Measurements from ENCODE around the gene ALG1. TPM values are rescaled to one million over a fixed set of nuclear protein-coding genes. Genes with fewer than 3 reads are reported as not detected.

The ALG1 gene
- polyA plus RNA-seq, 1 of the 3 experiments (the other 2 are of a cell fraction): 27.0 TPM

DNA sequence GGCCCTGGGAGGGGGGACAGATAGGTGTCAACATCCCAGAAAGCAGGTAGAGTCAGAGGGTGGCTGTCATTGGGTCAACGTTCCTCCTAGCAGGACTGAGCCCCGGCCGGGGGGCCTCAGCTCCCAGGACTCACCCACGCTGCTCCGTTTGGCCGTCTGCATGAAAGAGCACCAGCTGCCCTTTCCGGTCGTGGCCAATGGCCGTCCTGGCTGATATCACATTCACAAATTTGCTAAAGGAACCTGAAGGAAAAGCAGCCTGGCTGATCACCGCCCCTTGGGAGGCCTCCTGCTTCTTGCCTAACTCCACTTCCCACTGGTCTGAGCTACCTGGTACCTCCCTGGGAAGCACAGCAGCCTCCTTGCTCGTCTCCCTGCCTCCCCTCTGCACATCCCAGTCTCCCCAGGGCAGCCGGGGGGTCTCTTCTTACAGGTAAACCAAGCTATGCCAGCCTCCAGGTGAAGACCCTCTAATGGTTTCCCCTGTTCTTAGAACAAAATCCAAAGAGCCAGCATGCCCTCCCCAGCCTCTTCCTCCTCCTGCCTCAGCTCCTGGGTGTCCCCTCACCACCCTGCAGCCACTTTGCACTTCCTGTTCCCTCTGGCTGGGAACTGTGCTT lies 41.3 kb upstream of the ALG1 start:
- Histone ChIP-seq H3K4me1 (ENCODE audit: control insufficient read depth in 1 of 2, insufficient read depth in 2 of 2, low read depth in 1 of 2, low read length in 1 of 2) (peaks cover 0 to 12% of the 10 kb centered on the region in 2 experiments; a peak in 2 of 4 replicates), H3K79me2 (ENCODE audit: insufficient read depth) (no peaks in the 10 kb centered on the region), H3K9me2 (no peaks in the 10 kb centered on the region), H3K36me3 (replicated peaks in 1 of 2; ENCODE audit: control insufficient read depth in 1 of 2, insufficient read depth in 2 of 2, low read length in 1 of 2) (peaks cover 0 to 2% of the 10 kb centered on the region in 2 experiments), H3K27ac (ENCODE audit: low read depth in 2 of 2, low read length in 1 of 2) (no peak overlapping the region), H3K4me3 (ENCODE audit: low read depth in 2 of 2, low read length in 1 of 2) (no peak overlapping the region), H3K4me2 (no peak overlapping the region), H3F3A (replicated peaks; ENCODE audit: insufficient read depth) (no peaks in the 10 kb centered on the region), H4K20me1 (ENCODE audit: insufficient read depth) (no peaks in the 10 kb centered on the region), H3K27me3 (ENCODE audit: insufficient read depth) (no peaks in the 10 kb centered on the region), H2AFZ (ENCODE audit: low read depth) (no peak overlapping the region), H3K9me3 (no peaks in the 10 kb centered on the region), H3K9ac (no peak overlapping the region)
- CTCF ChIA-PET: no interaction called here
- TF ChIP-seq NRF1 (IDR thresholded peaks at IDR 0.05; ENCODE audit: low read depth, low read length): no peak
- TF ChIP-seq TAF1 (IDR thresholded peaks at IDR 0.05; ENCODE audit: borderline replicate concordance, low read depth, low read length): no peak
- TF ChIP-seq, protein P1, sequence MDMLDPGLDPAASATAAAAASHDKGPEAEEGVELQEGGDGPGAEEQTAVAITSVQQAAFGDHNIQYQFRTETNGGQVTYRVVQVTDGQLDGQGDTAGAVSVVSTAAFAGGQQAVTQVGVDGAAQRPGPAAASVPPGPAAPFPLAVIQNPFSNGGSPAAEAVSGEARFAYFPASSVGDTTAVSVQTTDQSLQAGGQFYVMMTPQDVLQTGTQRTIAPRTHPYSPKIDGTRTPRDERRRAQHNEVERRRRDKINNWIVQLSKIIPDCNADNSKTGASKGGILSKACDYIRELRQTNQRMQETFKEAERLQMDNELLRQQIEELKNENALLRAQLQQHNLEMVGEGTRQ (IDR thresholded peaks at IDR 0.05; ENCODE audit: borderline replicate concordance, low read depth, low read length): no peak
- TF ChIP-seq EZH2phosphoT487 (IDR thresholded peaks at IDR 0.05; ENCODE audit: borderline replicate concordance, low read depth): no peak
- TF ChIP-seq, protein P2, sequence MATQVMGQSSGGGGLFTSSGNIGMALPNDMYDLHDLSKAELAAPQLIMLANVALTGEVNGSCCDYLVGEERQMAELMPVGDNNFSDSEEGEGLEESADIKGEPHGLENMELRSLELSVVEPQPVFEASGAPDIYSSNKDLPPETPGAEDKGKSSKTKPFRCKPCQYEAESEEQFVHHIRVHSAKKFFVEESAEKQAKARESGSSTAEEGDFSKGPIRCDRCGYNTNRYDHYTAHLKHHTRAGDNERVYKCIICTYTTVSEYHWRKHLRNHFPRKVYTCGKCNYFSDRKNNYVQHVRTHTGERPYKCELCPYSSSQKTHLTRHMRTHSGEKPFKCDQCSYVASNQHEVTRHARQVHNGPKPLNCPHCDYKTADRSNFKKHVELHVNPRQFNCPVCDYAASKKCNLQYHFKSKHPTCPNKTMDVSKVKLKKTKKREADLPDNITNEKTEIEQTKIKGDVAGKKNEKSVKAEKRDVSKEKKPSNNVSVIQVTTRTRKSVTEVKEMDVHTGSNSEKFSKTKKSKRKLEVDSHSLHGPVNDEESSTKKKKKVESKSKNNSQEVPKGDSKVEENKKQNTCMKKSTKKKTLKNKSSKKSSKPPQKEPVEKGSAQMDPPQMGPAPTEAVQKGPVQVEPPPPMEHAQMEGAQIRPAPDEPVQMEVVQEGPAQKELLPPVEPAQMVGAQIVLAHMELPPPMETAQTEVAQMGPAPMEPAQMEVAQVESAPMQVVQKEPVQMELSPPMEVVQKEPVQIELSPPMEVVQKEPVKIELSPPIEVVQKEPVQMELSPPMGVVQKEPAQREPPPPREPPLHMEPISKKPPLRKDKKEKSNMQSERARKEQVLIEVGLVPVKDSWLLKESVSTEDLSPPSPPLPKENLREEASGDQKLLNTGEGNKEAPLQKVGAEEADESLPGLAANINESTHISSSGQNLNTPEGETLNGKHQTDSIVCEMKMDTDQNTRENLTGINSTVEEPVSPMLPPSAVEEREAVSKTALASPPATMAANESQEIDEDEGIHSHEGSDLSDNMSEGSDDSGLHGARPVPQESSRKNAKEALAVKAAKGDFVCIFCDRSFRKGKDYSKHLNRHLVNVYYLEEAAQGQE (IDR thresholded peaks at IDR 0.05; ENCODE audit: low read depth, low read length): no peak
- TF ChIP-seq, protein P3, sequence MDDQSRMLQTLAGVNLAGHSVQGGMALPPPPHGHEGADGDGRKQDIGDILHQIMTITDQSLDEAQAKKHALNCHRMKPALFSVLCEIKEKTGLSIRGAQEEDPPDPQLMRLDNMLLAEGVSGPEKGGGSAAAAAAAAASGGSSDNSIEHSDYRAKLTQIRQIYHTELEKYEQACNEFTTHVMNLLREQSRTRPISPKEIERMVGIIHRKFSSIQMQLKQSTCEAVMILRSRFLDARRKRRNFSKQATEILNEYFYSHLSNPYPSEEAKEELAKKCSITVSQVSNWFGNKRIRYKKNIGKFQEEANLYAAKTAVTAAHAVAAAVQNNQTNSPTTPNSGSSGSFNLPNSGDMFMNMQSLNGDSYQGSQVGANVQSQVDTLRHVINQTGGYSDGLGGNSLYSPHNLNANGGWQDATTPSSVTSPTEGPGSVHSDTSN (IDR thresholded peaks at IDR 0.05): no peak
- TF ChIP-seq TEAD4 (IDR thresholded peaks at IDR 0.05; ENCODE audit: borderline replicate concordance, insufficient read depth): no peak
- TF ChIP-seq MXI1 (IDR thresholded peaks at IDR 0.05; ENCODE audit: low read depth, low read length): no peak
- no peak for TF ChIP-seq MEF2A (IDR thresholded peaks at IDR 0.05; ENCODE audit: borderline replicate concordance, low read depth)
- TF ChIP-seq, protein P4, sequence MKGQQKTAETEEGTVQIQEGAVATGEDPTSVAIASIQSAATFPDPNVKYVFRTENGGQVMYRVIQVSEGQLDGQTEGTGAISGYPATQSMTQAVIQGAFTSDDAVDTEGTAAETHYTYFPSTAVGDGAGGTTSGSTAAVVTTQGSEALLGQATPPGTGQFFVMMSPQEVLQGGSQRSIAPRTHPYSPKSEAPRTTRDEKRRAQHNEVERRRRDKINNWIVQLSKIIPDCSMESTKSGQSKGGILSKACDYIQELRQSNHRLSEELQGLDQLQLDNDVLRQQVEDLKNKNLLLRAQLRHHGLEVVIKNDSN (IDR thresholded peaks at IDR 0.05; ENCODE audit: borderline replicate concordance, low read depth): no peak
- TF ChIP-seq RFX5 (IDR thresholded peaks at IDR 0.05; ENCODE audit: low read length): no peak
- no peak for TF ChIP-seq FOSL2 (IDR thresholded peaks at IDR 0.05; ENCODE audit: borderline replicate concordance, low read depth)
- TF ChIP-seq RCOR1 (IDR thresholded peaks at IDR 0.05; ENCODE audit: low read length): no peak
- no peak for TF ChIP-seq YY1 (IDR thresholded peaks at IDR 0.05; ENCODE audit: low read depth)
- TF ChIP-seq CHD2 (IDR thresholded peaks at IDR 0.05; ENCODE audit: low read length, partially characterized antibody): no peak
- no peak for TF ChIP-seq EP300 (IDR thresholded peaks at IDR 0.05; ENCODE audit: borderline replicate concordance in 1 of 2, low read depth in 1 of 2, low read length in 1 of 2)
- TF ChIP-seq FOXM1 (IDR thresholded peaks at IDR 0.05; ENCODE audit: low read depth): no peak
- TF ChIP-seq, protein P5, sequence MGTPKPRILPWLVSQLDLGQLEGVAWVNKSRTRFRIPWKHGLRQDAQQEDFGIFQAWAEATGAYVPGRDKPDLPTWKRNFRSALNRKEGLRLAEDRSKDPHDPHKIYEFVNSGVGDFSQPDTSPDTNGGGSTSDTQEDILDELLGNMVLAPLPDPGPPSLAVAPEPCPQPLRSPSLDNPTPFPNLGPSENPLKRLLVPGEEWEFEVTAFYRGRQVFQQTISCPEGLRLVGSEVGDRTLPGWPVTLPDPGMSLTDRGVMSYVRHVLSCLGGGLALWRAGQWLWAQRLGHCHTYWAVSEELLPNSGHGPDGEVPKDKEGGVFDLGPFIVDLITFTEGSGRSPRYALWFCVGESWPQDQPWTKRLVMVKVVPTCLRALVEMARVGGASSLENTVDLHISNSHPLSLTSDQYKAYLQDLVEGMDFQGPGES (IDR thresholded peaks at IDR 0.05; ENCODE audit: low read depth, low read length): no peak
- POLR2A ChIA-PET: interaction anchor here (0.7 kb wide), 1 partner anchor 19 kb away, joined by 5 read pairs; no protein-coding TSS in a partner anchor
- 78% methylated on average over 3 of the region's 12 CpGs for WGBS (ENCODE audit: low lambda C conversion rate)
- no peak for DNase-seq
